Mesendoderm (in vitro differentiated cells): Measurements from ENCODE around the gene KLK1.

ENCODE experiments used
- DNase-seq: peaks from one replicate; pipeline ENCODE4 v3.0.0; 2013
- H2AK5ac ChIP-seq: 2 replicates; pipeline ENCODE4 v1.6.1; 2013; ENCODE audit warnings: low read length, inconsistent platforms
- H2BK120ac ChIP-seq: 2 replicates; pipeline ENCODE4 v1.6.1; 2013; ENCODE audit warnings: low read depth, mild to moderate bottlenecking, low read length, moderate library complexity, mixed read lengths
- H2BK15ac ChIP-seq: replicated peaks from 2 replicates; pipeline ENCODE4 v1.6.1; 2013; ENCODE audit warnings: low read depth, mild to moderate bottlenecking, moderate library complexity
- H2BK5ac ChIP-seq: 2 replicates; pipeline ENCODE4 v1.6.1; 2013; ENCODE audit warnings: low read length, inconsistent platforms
- H3K18ac ChIP-seq: 2 replicates; pipeline ENCODE4 v1.6.1; 2013; ENCODE audit warnings: mild to moderate bottlenecking, low read length, mixed read lengths
- H3K23ac ChIP-seq: one replicate; pipeline ENCODE4 v1.6.1; 2013; ENCODE audit warnings: low read length
- H3K27ac ChIP-seq: 2 replicates; pipeline ENCODE4 v1.5.1; 2013; ENCODE audit warnings: low read depth, mild to moderate bottlenecking, inconsistent platforms, low read length, moderate library complexity
- H3K27me3 ChIP-seq: 2 replicates; pipeline ENCODE4 v1.6.1; 2013; ENCODE audit warnings: low read length, control low read depth, mild to moderate bottlenecking, inconsistent platforms; ENCODE audit not compliant: insufficient read depth, poor library complexity
- H3K36me3 ChIP-seq: 2 replicates; pipeline ENCODE4 v1.6.1; 2013; ENCODE audit warnings: low read length, inconsistent platforms; ENCODE audit not compliant: control insufficient read depth, insufficient read depth
- H3K4ac ChIP-seq: one replicate; pipeline ENCODE4 v1.6.1; 2013; ENCODE audit warnings: low read depth, mild to moderate bottlenecking, low read length, moderate library complexity
- H3K4me1 ChIP-seq: 2 replicates; pipeline ENCODE4 v1.6.1; 2013; ENCODE audit warnings: low read depth, low read length, inconsistent platforms; ENCODE audit not compliant: control insufficient read depth
- H3K4me2 ChIP-seq: 2 replicates; pipeline ENCODE4 v1.6.1; 2013; ENCODE audit warnings: low read length
- H3K4me3 ChIP-seq: 2 replicates; pipeline ENCODE4 v1.5.1; 2013; ENCODE audit warnings: mild to moderate bottlenecking, low read length
- H3K56ac ChIP-seq: one replicate; pipeline ENCODE4 v1.6.1; 2013; ENCODE audit warnings: low read length
- H3K79me1 ChIP-seq: 2 replicates; pipeline ENCODE4 v1.6.1; 2013; ENCODE audit warnings: low read length, inconsistent platforms
- H3K79me2 ChIP-seq: 2 replicates; pipeline ENCODE4 v1.6.1; 2013; ENCODE audit warnings: mild to moderate bottlenecking, low read length; ENCODE audit not compliant: control insufficient read depth, insufficient read depth
- H3K9ac ChIP-seq: 2 replicates; pipeline ENCODE4 v1.6.1; 2013; ENCODE audit warnings: low read length, inconsistent platforms
- H4K5ac ChIP-seq: one replicate; pipeline ENCODE4 v1.6.1; 2013; ENCODE audit warnings: low read length
- H4K8ac ChIP-seq: one replicate; pipeline ENCODE4 v1.6.1; 2013; ENCODE audit warnings: low read depth, mild to moderate bottlenecking, control low read depth, low read length, moderate library complexity
- WGBS: extraction: QIAGEN DNeasy Blood & Tissue Kit; methylation state at CpG from one replicate; pipeline ENCODE4 v1.1.7; 2013; ENCODE audit warnings: low lambda C conversion rate, missing lambda C conversion rate; ENCODE audit not compliant: insufficient coverage; ENCODE audit errors: extremely low coverage; 5-methylcytosine and 5-hydroxymethylcytosine counted together

Gene KLK1

GRCh38 chr19:50839712-50840655 lies 16.4 kb upstream of the KLK1 start:
- peaks cover 1% of the 10 kb centered on the region for H3K27me3 ChIP-seq
- no peak overlapping the region for H3K23ac ChIP-seq
- H2AK5ac ChIP-seq: no peak overlapping the region
- H3K27ac ChIP-seq: no peak overlapping the region
- no peaks in the 10 kb centered on the region for H3K36me3 ChIP-seq
- no peak overlapping the region for H2BK120ac ChIP-seq
- H3K4ac ChIP-seq: no peak overlapping the region
- WGBS: no CpG with 5 or more reads among the region's 10 CpGs
- no peak overlapping the region for H4K5ac ChIP-seq
- H2BK5ac ChIP-seq: no peak overlapping the region
- H3K79me2 ChIP-seq: no peaks in the 10 kb centered on the region
- H3K4me2 ChIP-seq: no peak overlapping the region
- no peak overlapping the region for H3K9ac ChIP-seq
- no peaks in the 10 kb centered on the region for H3K79me1 ChIP-seq
- H3K18ac ChIP-seq: no peak overlapping the region
- DNase-seq: no peak
- no peak overlapping the region for H4K8ac ChIP-seq
- no peaks in the 10 kb centered on the region for H3K4me1 ChIP-seq
- no peak overlapping the region for H2BK15ac ChIP-seq
- no peak overlapping the region for H3K4me3 ChIP-seq
- H3K56ac ChIP-seq: no peak overlapping the region

GRCh38 chr19:50838239-50838638 lies 14.7 kb upstream of the KLK1 start:
- peaks cover 2% of the 10 kb centered on the region for H3K27me3 ChIP-seq
- no peak overlapping the region for H3K4me2 ChIP-seq
- no CpG with 5 or more reads among the region's 6 CpGs for WGBS
- H3K4me3 ChIP-seq: no peak overlapping the region
- H2BK5ac ChIP-seq: no peak overlapping the region
- no peaks in the 10 kb centered on the region for H3K79me2 ChIP-seq
- H4K8ac ChIP-seq: no peak overlapping the region
- H3K23ac ChIP-seq: no peak overlapping the region
- no peak overlapping the region for H3K4ac ChIP-seq
- H3K18ac ChIP-seq: no peak overlapping the region
- no peaks in the 10 kb centered on the region for H3K36me3 ChIP-seq
- H2BK120ac ChIP-seq: no peak overlapping the region
- no peak overlapping the region for H2BK15ac ChIP-seq
- no peak overlapping the region for H3K27ac ChIP-seq
- H3K9ac ChIP-seq: no peak overlapping the region
- no peak overlapping the region for H3K56ac ChIP-seq
- H4K5ac ChIP-seq: no peak overlapping the region
- peak; percentile 78 for DNase-seq
- no peak overlapping the region for H2AK5ac ChIP-seq
- H3K79me1 ChIP-seq: no peaks in the 10 kb centered on the region
- no peaks in the 10 kb centered on the region for H3K4me1 ChIP-seq

GRCh38 chr19:50837300-50837699 lies 13.7 kb upstream of the KLK1 start:
- DNase-seq: no peak
- no peaks in the 10 kb centered on the region for H3K79me2 ChIP-seq
- no peak overlapping the region for H3K4me3 ChIP-seq
- no peak overlapping the region for H3K18ac ChIP-seq
- H2BK15ac ChIP-seq: no peak overlapping the region
- H4K5ac ChIP-seq: no peak overlapping the region
- no peak overlapping the region for H3K27ac ChIP-seq
- H3K23ac ChIP-seq: no peak overlapping the region
- H2BK5ac ChIP-seq: no peak overlapping the region
- H3K79me1 ChIP-seq: no peaks in the 10 kb centered on the region
- H3K4me2 ChIP-seq: no peak overlapping the region
- no peak overlapping the region for H3K9ac ChIP-seq
- H3K4me1 ChIP-seq: no peaks in the 10 kb centered on the region
- H2BK120ac ChIP-seq: no peak overlapping the region
- no peaks in the 10 kb centered on the region for H3K36me3 ChIP-seq
- H3K4ac ChIP-seq: no peak overlapping the region
- no peak overlapping the region for H4K8ac ChIP-seq
- peaks cover 2% of the 10 kb centered on the region for H3K27me3 ChIP-seq
- H2AK5ac ChIP-seq: no peak overlapping the region
- WGBS: no CpG with 5 or more reads among the region's 10 CpGs
- H3K56ac ChIP-seq: no peak overlapping the region

DNA sequence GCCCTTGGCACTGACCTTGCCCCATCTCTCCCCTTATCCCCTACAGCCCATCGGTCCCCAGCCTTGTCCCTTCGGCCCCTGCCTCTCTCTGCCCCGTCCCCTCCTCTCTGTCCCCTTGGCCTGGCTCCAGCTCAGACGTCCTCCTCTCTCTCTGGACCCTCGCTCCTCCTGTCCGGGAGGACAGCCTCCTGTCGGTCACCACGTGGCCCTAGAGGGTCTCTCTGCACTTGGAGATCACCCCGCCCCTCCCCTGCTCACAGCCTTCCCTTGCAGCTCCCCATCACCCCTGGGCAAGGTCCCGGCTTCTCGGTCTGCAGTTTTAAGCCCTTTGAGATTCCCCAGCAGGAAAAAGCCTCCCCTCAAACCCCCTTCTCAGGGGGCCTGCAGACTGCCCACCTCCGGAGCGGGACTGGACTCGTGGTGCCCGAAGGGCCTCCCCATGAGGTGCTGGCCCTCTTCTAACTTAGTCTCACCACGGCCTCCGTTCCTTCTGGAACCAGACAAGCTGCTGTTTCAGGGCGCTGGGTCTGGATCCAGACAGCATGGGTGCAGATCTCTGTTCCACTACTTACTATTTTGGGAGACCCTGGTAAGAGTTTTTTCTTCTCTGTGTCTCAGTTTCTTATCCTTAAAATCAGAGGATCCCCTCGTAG lies 13.1 kb upstream of the KLK1 start:
- WGBS: no CpG with 5 or more reads among the region's 19 CpGs
- no peak overlapping the region for H3K27ac ChIP-seq
- H3K27me3 ChIP-seq: peaks cover 2% of the 10 kb centered on the region
- no peaks in the 10 kb centered on the region for H3K4me1 ChIP-seq
- no peaks in the 10 kb centered on the region for H3K36me3 ChIP-seq
- no peak overlapping the region for H2BK120ac ChIP-seq
- H3K23ac ChIP-seq: no peak overlapping the region
- no peak overlapping the region for H3K4me3 ChIP-seq
- no peak overlapping the region for H2BK5ac ChIP-seq
- no peak overlapping the region for H2BK15ac ChIP-seq
- no peak overlapping the region for H3K4me2 ChIP-seq
- H3K56ac ChIP-seq: peak overlapping the region; percentile 56
- no peak overlapping the region for H4K8ac ChIP-seq
- no peak for DNase-seq
- H3K9ac ChIP-seq: peak overlapping the region; percentile 40
- H3K79me1 ChIP-seq: no peaks in the 10 kb centered on the region
- no peak overlapping the region for H2AK5ac ChIP-seq
- H4K5ac ChIP-seq: no peak overlapping the region
- H3K79me2 ChIP-seq: no peaks in the 10 kb centered on the region
- H3K18ac ChIP-seq: no peak overlapping the region
- no peak overlapping the region for H3K4ac ChIP-seq

DNA sequence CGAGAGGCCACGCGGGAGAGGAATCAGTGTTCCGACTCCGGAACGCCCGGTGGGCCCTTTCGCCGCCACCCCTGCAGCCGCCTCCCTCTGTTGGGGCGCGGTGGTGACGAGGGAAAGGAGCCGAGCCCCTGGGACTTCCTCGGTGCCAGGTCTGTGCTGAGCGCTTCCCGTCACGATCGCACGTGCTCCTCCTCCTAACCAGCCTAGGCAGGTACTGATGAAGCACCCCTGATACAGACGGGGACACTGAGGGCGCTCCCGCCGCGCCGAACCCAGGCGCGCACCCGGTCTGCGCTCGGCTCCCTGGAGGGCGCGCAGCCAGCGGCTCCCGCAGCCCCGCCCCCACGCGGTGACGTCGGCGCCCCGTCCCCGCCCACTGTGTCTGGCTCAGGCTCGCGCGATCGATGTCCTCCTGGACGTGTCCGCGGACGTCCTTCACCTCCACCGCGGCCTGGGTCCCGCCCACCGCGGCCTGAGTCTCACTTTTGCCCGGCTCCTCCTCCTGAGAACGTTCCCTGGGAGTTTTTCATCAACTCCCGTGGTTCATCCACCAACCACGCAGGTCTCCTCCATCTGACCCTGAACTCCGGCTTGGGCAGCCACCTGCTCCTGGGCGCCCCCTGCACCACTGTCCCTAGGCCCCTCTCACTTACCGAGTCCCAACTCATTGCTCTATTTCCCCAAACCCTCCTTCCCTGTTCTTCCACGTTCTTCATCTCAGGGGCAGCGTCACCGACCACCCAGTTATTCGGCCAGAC lies 12.4 kb upstream of the KLK1 start:
- Histone ChIP-seq H3K27me3 (peaks cover 2% of the 10 kb centered on the region), H3K23ac (no peak overlapping the region), H3K9ac (peak overlapping the region; percentile 88), H3K56ac (peak overlapping the region; percentile 95), H3K18ac (no peak overlapping the region), H3K4me2 (peak overlapping the region; percentile 73), H2AK5ac (no peak overlapping the region), H3K4me3 (peak overlapping the region; percentile 78), H2BK120ac (no peak overlapping the region), H3K27ac (no peak overlapping the region), H2BK5ac (no peak overlapping the region), H3K36me3 (no peaks in the 10 kb centered on the region), H3K4ac (no peak overlapping the region), H4K5ac (no peak overlapping the region), H3K79me2 (no peaks in the 10 kb centered on the region), H4K8ac (no peak overlapping the region), H3K4me1 (no peaks in the 10 kb centered on the region), H2BK15ac (no peak overlapping the region), H3K79me1 (no peaks in the 10 kb centered on the region)
- DNase-seq: peak; percentile 67
- WGBS: no CpG with 5 or more reads among the region's 67 CpGs
